GM18511 (cell line): ENCODE results near the gene RASSF4.

Experiments used
- ATAC-seq: cut with Tn5 transposase; IDR thresholded peaks from one replicate; pipeline ENCODE4 v1.9.1; 2021; ENCODE audit warnings: mild to moderate bottlenecking, moderate library complexity; ENCODE audit not compliant: unreplicated experiment

Gene RASSF4

GRCh38 chr10:44927352-44927751 lies 32.2 kb upstream of the RASSF4 start:
- ATAC-seq: no peak

- ATAC-seq: no peak
Observed at GRCh38 chr10:44928462-44928861, 31.1 kb upstream of the RASSF4 start.

- no peak for ATAC-seq
Observed at GRCh38 chr10:44929356-44930255, 30.0 kb upstream of the RASSF4 start.

DNA sequence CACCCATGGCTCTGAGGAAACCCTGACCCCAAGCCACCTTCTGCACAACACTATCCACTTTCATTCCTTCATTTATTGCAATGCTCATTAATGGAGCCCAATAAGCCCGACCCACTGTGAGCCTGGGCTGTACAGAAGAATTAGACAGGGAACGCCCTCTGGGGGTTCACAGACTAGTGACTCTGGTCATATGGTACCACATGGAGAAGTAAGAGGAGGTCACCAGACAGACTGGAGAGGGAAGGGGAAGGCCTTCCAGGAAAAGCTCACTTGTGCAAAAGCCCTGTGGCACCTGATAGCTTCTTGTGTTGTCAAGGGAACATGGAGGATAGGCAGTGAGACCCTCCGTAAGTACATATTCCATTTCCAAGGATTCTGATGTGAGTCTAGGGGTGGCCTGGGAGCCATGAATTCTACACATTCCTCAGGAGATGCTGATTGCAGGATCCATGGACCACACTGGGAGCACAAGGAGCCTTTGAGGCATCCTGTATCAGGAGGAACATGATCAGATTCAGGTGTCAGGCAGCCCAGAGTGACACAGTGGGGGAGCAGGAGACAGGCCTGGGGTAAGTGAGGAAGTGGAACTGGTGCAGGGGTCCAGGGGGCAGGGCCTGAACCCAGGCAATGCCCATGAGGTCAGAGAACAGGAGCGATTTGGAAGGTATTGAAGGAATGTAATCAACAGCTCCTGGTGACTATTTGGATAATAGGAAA lies 28.5 kb upstream of the RASSF4 start:
- no peak for ATAC-seq

GRCh38 chr10:44931621-44932516 lies 27.7 kb upstream of the RASSF4 start:
- no peak for ATAC-seq

GRCh38 chr10:44932517-44933450 lies 26.8 kb upstream of the RASSF4 start:
- ATAC-seq: peak; percentile 97

- no peak for ATAC-seq
Observed at GRCh38 chr10:44933451-44934321, 25.9 kb upstream of the RASSF4 start.

DNA sequence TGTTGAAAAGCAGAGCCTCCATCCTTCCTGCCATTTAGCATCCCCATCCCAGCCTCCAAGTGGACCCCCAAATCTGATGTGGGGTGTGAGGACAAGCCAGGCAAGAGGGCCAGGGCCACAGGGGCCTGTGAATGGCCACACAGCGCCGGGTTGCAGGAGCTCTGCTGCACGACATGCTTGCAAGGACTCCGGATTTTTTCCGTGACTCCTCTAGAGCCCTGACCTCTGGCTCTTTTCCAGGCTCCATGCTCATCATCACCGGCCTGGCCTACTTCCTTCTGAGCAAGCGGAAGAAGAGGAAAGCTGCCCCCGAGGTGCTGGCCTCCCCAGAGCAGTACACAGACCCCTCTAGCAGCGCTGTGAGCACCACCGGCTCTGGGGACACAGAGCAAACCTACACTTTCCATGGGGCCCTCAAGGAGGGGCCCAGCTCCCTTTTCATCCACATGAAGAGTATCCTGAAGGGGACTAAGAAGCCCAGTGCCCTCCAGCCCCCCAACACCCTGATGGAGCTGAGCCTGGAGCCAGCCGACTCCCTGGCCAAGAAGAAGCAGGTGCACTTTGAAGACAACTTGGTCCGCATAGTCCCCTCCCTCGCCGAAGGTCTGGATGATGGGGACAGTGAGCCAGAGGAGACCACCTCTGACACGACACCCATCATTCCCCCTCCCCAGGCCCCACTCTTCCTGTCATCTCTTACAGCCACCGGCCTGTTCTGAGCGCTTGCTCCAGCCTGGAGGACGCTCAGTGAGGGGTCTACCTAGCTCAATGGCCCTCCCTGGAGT lies 25.0 kb upstream of the RASSF4 start:
- ATAC-seq: no peak

- ATAC-seq: no peak
Observed at GRCh38 chr10:44935201-44935965, 24.2 kb upstream of the RASSF4 start.

DNA sequence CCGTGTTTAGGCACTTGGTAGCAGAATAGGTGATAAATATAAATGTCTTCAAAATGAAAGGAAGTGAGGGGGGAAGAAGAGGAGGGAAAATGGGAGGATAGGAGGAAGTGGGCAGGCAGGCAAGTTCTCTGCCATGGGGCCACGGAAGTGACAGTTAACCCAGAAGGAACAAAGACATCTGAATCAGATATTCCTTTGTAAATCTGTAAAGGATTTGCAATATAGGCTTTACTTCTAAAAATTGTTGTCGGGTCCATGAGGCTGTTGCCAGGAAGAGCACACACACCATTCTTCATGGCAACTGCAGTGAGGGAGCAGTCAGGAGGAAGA lies 23.7 kb upstream of the RASSF4 start:
- no peak for ATAC-seq

DNA sequence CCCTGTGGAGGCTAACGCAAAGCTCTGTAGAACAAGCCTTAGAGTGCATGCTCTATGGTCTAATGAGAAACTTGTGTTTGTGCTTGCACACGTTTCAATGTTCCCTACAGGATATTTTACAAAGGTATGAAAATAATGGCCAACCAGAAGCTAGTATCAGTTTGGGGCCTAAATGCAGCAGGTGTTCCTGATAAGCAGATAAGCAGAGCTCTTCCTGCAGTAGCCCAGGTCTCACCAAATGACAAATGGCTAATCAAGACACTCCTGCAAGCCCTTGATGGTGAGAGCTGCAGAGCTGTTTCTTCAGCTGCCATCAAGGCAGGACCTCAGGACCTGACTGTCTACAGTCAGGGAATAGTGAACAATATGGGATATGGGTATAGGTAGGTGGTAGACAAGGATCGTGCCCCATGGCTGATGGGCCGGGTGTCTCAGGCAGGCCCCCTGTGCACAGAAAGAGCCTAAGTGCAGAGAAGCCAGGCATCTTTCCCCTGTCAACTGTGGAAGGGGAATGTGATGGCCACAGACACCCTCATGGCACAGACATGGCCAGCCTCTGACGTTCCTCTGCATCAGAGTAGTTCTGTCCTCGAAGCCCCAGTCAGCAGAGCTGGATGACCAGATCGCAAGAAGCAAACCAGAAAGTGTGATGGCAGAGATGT lies 23.2 kb upstream of the RASSF4 start:
- no peak for ATAC-seq

- ATAC-seq: no peak
Observed at GRCh38 chr10:44937196-44938005, 22.2 kb upstream of the RASSF4 start.

DNA sequence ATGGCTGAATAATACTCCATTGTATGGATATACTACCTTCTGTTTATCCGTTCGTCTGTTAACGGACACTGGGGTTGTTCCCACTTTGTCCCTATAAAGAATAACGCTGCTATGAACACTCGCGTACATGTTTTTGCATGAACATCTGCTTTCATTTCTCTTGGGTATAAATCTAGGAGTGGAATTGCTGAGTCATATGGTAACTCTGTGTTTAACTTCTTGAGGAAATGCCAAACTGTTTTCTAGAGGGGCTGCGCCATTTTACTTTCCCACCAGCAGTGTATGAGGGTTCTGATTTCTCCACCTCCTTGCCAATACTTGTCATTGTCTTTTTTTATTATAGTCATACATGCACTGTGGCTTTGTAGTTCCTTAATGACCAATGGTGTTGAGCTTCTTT lies 20.6 kb upstream of the RASSF4 start:
- no peak for ATAC-seq

- ATAC-seq: no peak
Observed at GRCh38 chr10:44939691-44940401, 19.8 kb upstream of the RASSF4 start.

GRCh38 chr10:44944354-44944753 lies 15.2 kb upstream of the RASSF4 start:
- ATAC-seq: no peak

GRCh38 chr10:44946205-44946604 lies 13.4 kb upstream of the RASSF4 start:
- ATAC-seq: peak; percentile 72
